ENCODE data around the gene ZNF692. TPM values are rescaled to one million over a fixed set of nuclear protein-coding genes. Genes with fewer than 3 reads are reported as not detected.

Gene ZNF692
- total and polyA plus RNA-seq, 2 of the 13 experiments (the other 11 are each of a cell fraction or from before 2014, with no cell fraction given) = 27.3 to 45.8 TPM

- no peak overlapping the region for H3K27ac ChIP-seq (ENCODE audit: extremely low read length, insufficient read depth, low read length)
- POLR2A ChIA-PET = no interaction called here
- H3K27me3 ChIP-seq (ENCODE audit: control insufficient read depth in 1 of 2, insufficient read depth in 2 of 2, low read length in 2 of 2) = no peaks in the 10 kb centered on the region; a peak in 1 of 5 replicates
- H3K9me3 ChIP-seq (ENCODE audit: low read length) = no peaks in the 10 kb centered on the region
- H3K4me3 ChIP-seq (replicated peaks in 1 of 3; ENCODE audit: insufficient read depth in 1 of 3, low read depth in 2 of 3, low read length in 3 of 3) = no peak overlapping the region
- DNase-seq (ENCODE audit: low spot score) = no peak
- BruUV-seq (replicated peaks) = no TSS peak
- no peak overlapping the region for H3K4me2 ChIP-seq (ENCODE audit: low read depth, low read length)
- H3K36me3 ChIP-seq (replicated peaks in 1 of 2; ENCODE audit: control insufficient read depth in 1 of 2, insufficient read depth in 2 of 2, low read length in 2 of 2) = peaks cover 8 to 34% of the 10 kb centered on the region in 2 experiments; a peak in 4 of 5 replicates
- no peaks in the 10 kb centered on the region for H3K79me2 ChIP-seq (ENCODE audit: insufficient read depth, low read length)
- no peak for FAIRE-seq
- no peak for ATAC-seq
- no peak overlapping the region for H3K9ac ChIP-seq (ENCODE audit: insufficient read depth, low read depth, low read length)
- H4K20me1 ChIP-seq (ENCODE audit: insufficient read depth, low read length) = no peaks in the 10 kb centered on the region
- TF ChIP-seq RBM22 (optimal IDR thresholded peaks at IDR 0.05; ENCODE audit: low read length) (peak; percentile 23), AGO2 (optimal IDR thresholded peaks at IDR 0.05; ENCODE audit: low read depth, low read length) (peak; percentile 33), MXD4 (CRISPR knock-in tag; IDR thresholded peaks at IDR 0.05) (no peak)
- H2AFZ ChIP-seq (ENCODE audit: low read length) = no peak overlapping the region
- CTCF ChIA-PET (ENCODE audit: low intra/inter-chr PET ratio, low total read pairs) = no interaction called here
- in situ Hi-C loops (cut with HindIII; ENCODE audit: extremely low pct_ligation_motif_present, low pct_unique_long_range_greater_than_20kb) (no loop called here), intact Hi-C loops (cut with micrococcal nuclease; ENCODE audit: unreplicated experiment) (loop anchor here (5.0 kb wide), 1 partner anchor 58 kb away; no protein-coding TSS in a partner anchor)
- WGBS (ENCODE audit: low lambda C conversion rate) = 85% methylated on average over 10 of the region's 10 CpGs
- peaks cover 20% of the 10 kb centered on the region for H3K4me1 ChIP-seq (ENCODE audit: insufficient read depth, low read length)
These were observed 48.7 kb downstream of the ZNF692 start for GRCh38 chr1:248810000-248810726.

- H4K20me1 ChIP-seq (ENCODE audit: insufficient read depth, low read length) = no peaks in the 10 kb centered on the region
- no peaks in the 10 kb centered on the region for H3K9me3 ChIP-seq (ENCODE audit: low read length)
- in situ Hi-C loops (cut with HindIII; ENCODE audit: extremely low pct_ligation_motif_present, low pct_unique_long_range_greater_than_20kb) (no loop called here), intact Hi-C loops (cut with micrococcal nuclease; ENCODE audit: unreplicated experiment) (loop anchor here (5.0 kb wide), 1 partner anchor 57 kb away; no protein-coding TSS in a partner anchor)
- POLR2A ChIA-PET = no interaction called here
- H3K9ac ChIP-seq (ENCODE audit: insufficient read depth, low read depth, low read length) = no peak overlapping the region
- H3K4me3 ChIP-seq (replicated peaks in 1 of 3; ENCODE audit: insufficient read depth in 1 of 3, low read depth in 2 of 3, low read length in 3 of 3) = no peak overlapping the region
- H2AFZ ChIP-seq (ENCODE audit: low read length) = no peak overlapping the region
- no peak overlapping the region for H3K27ac ChIP-seq (ENCODE audit: extremely low read length, insufficient read depth, low read length)
- no peaks in the 10 kb centered on the region; a peak in 1 of 5 replicates for H3K27me3 ChIP-seq (ENCODE audit: control insufficient read depth in 1 of 2, insufficient read depth in 2 of 2, low read length in 2 of 2)
- 94% methylated on average over 9 of the region's 9 CpGs for WGBS (ENCODE audit: low lambda C conversion rate)
- H3K4me2 ChIP-seq (ENCODE audit: low read depth, low read length) = no peak overlapping the region
- H3K4me1 ChIP-seq (ENCODE audit: insufficient read depth, low read length) = peaks cover 28% of the 10 kb centered on the region
- no peak for DNase-seq (ENCODE audit: low spot score)
- no peak for ATAC-seq
- no peaks in the 10 kb centered on the region for H3K79me2 ChIP-seq (ENCODE audit: insufficient read depth, low read length)
- FAIRE-seq = no peak
- H3K36me3 ChIP-seq (replicated peaks in 1 of 2; ENCODE audit: control insufficient read depth in 1 of 2, insufficient read depth in 2 of 2, low read length in 2 of 2) = peaks cover 3 to 22% of the 10 kb centered on the region in 2 experiments; a peak in 3 of 5 replicates
- CTCF ChIA-PET (ENCODE audit: low intra/inter-chr PET ratio, low total read pairs) = interaction anchor here (2.6 to 3.6 kb wide), 2 partner anchors 186 to 190 kb away, joined by 23 to 33 read pairs; no protein-coding TSS in a partner anchor
- BruUV-seq (replicated peaks) = no TSS peak
- TF ChIP-seq CBX2 (IDR thresholded peaks at IDR 0.05; ENCODE audit: low read depth, low read length) = no peak
- TF ChIP-seq CBX2 (CRISPR knock-in tag; IDR thresholded peaks at IDR 0.05; ENCODE audit: low read depth) = no peak
- TF ChIP-seq ZNF772 (CRISPR knock-in tag; IDR thresholded peaks at IDR 0.05) = no peak
- TF ChIP-seq TBX2 (CRISPR knock-in tag; IDR thresholded peaks at IDR 0.05; ENCODE audit: borderline replicate concordance) = no peak
- no peak for TF ChIP-seq ZNF12 (CRISPR knock-in tag; IDR thresholded peaks at IDR 0.05)
- no peak for TF ChIP-seq GATA4 (IDR thresholded peaks at IDR 0.05; ENCODE audit: borderline replicate concordance, low read depth)
- TF ChIP-seq ATF5 (CRISPR knock-in tag; IDR thresholded peaks at IDR 0.05; ENCODE audit: low read depth) = no peak
- no peak for TF ChIP-seq ZNF780A (CRISPR knock-in tag; IDR thresholded peaks at IDR 0.05)
- TF ChIP-seq ZNF841 (CRISPR knock-in tag; IDR thresholded peaks at IDR 0.05; ENCODE audit: borderline replicate concordance) = no peak
- TF ChIP-seq PHF8 (CRISPR knock-in tag; IDR thresholded peaks at IDR 0.05) = no peak
- no peak for TF ChIP-seq ZNF160 (CRISPR knock-in tag; IDR thresholded peaks at IDR 0.05)
- no peak for TF ChIP-seq HBP1 (CRISPR knock-in tag; IDR thresholded peaks at IDR 0.05; ENCODE audit: low read depth)
- TF ChIP-seq NR2C2 (CRISPR knock-in tag; IDR thresholded peaks at IDR 0.05; ENCODE audit: borderline replicate concordance) = no peak
- no peak for TF ChIP-seq ATF7-NPFF (CRISPR knock-in tag; IDR thresholded peaks at IDR 0.05; ENCODE audit: low read depth)
- no peak for TF ChIP-seq KDM5A (IDR thresholded peaks at IDR 0.05; ENCODE audit: borderline replicate concordance, low read length)
These were observed 50.0 kb downstream of the ZNF692 start for GRCh38 chr1:248808876-248809275.

Measured in HepG2 (cell line).